Nephron progenitor cell (in vitro differentiated cells): Measurements from ENCODE around the gene PCDH9.

Source experiments
- DNase-seq: peaks from one replicate; pipeline ENCODE4 v3.0.0; 2021
- H3K27ac Mint-ChIP-seq: 2 replicates; pipeline ENCODE4 v1.8.0; 2021; ENCODE audit warnings: mild to moderate bottlenecking, moderate library complexity, mixed read lengths
- H3K27me3 Mint-ChIP-seq: 2 replicates; pipeline ENCODE4 v1.8.0; 2021; ENCODE audit warnings: mild to moderate bottlenecking, low read depth, mixed read lengths; ENCODE audit not compliant: poor library complexity
- H3K36me3 Mint-ChIP-seq: 2 replicates; pipeline ENCODE4 v1.8.0; 2021; ENCODE audit warnings: low read depth, mixed read lengths
- H3K4me1 Mint-ChIP-seq: 2 replicates; pipeline ENCODE4 v1.8.0; 2021; ENCODE audit warnings: mixed read lengths
- H3K4me3 Mint-ChIP-seq: 2 replicates; pipeline ENCODE4 v1.8.0; 2021; ENCODE audit warnings: mild to moderate bottlenecking, moderate library complexity, mixed read lengths
- H3K9me3 Mint-ChIP-seq: 2 replicates; pipeline ENCODE4 v1.8.0; 2021; ENCODE audit warnings: mild to moderate bottlenecking, moderate library complexity, mixed read lengths
- TF ChIP-seq, protein P1 (sequence below): fragments of 200-600 bp; sonication (generic); IDR thresholded peaks from 2 replicates; pipeline ENCODE4 v1.5.0; 2021; ENCODE audit warnings: antibody characterized with exemption

Gene PCDH9

DNA sequence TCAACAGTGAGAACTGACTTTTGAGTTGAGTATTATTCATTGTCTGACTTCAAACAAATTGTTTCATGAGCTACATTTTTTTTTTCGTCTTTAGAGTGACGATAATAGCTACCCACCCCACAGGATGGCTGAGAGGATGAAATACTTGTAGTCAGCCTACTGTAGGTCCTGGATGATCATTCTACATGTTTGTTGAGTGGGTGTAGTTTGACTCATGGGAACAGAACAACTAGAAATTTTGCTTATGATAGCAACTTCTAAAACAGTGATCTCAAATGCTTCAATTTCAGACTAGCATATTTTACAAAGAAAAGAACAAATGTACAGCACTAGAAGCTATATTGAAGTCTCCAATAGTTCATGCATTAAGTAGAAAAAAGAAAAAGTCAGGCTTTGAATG, 651.8 kb downstream of the PCDH9 start:
- DNase-seq, result no peak
- TF ChIP-seq, protein P1, sequence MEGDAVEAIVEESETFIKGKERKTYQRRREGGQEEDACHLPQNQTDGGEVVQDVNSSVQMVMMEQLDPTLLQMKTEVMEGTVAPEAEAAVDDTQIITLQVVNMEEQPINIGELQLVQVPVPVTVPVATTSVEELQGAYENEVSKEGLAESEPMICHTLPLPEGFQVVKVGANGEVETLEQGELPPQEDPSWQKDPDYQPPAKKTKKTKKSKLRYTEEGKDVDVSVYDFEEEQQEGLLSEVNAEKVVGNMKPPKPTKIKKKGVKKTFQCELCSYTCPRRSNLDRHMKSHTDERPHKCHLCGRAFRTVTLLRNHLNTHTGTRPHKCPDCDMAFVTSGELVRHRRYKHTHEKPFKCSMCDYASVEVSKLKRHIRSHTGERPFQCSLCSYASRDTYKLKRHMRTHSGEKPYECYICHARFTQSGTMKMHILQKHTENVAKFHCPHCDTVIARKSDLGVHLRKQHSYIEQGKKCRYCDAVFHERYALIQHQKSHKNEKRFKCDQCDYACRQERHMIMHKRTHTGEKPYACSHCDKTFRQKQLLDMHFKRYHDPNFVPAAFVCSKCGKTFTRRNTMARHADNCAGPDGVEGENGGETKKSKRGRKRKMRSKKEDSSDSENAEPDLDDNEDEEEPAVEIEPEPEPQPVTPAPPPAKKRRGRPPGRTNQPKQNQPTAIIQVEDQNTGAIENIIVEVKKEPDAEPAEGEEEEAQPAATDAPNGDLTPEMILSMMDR, result no peak
- H3K36me3 Mint-ChIP-seq, result no peaks in the 10 kb centered on the region
- H3K9me3 Mint-ChIP-seq, result no peaks in the 10 kb centered on the region
- no peaks in the 10 kb centered on the region for H3K27me3 Mint-ChIP-seq
- H3K4me3 Mint-ChIP-seq, result no peak overlapping the region
- H3K27ac Mint-ChIP-seq, result no peak overlapping the region
- H3K4me1 Mint-ChIP-seq, result no peaks in the 10 kb centered on the region

DNA sequence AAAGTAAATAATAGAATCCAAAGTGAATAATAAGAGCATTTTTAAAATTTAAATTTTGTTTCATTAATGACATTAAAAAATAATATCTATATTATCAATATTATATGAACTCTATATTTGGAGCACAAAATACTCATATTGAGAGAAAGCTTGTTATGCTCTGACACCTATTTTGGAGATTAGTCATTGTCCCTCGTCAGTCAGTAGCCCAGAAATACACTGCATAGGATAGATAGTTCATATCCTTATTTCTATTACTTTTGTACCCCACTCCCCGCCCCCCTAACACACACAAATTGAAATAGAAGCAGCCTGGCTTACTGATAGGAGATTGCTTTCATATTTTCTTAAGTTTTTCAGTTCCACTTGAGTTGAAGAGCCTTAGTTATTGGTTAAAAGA, 652.8 kb downstream of the PCDH9 start:
- Mint-ChIP-seq H3K27me3 (no peaks in the 10 kb centered on the region), H3K36me3 (no peaks in the 10 kb centered on the region), H3K27ac (no peak overlapping the region)

DNA sequence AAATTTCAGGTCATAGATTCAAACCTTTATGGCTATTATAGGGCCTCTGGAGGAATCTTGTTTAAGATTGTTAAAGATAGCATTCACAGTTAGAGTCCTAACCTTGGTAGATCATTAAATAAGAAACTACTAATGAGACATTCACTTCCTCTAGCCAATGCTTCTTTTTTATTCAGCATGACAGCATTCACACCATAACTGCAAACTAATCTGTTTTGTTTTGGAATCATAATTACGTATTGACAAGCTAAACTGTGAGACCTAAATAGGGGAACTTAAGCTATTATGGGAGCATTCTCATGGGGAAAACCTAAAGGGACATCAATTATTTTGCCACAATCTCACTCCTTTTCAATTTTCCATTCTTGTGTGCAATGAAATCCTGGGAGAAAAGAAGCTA, 653.8 kb downstream of the PCDH9 start:
- H3K9me3 Mint-ChIP-seq, result no peaks in the 10 kb centered on the region
- TF ChIP-seq, protein P1, result no peak
- H3K27ac Mint-ChIP-seq, result no peak overlapping the region
- no peaks in the 10 kb centered on the region for H3K36me3 Mint-ChIP-seq
- DNase-seq, result no peak
- no peaks in the 10 kb centered on the region for H3K27me3 Mint-ChIP-seq
- no peaks in the 10 kb centered on the region for H3K4me1 Mint-ChIP-seq
- H3K4me3 Mint-ChIP-seq, result no peak overlapping the region

More for the DNA sequence above, 652.8 kb downstream of the PCDH9 start:
- TF ChIP-seq, protein P1, result no peak
- no peaks in the 10 kb centered on the region for H3K4me1 Mint-ChIP-seq
- no peak overlapping the region for H3K4me3 Mint-ChIP-seq
- no peak for DNase-seq
- no peaks in the 10 kb centered on the region for H3K9me3 Mint-ChIP-seq

DNA sequence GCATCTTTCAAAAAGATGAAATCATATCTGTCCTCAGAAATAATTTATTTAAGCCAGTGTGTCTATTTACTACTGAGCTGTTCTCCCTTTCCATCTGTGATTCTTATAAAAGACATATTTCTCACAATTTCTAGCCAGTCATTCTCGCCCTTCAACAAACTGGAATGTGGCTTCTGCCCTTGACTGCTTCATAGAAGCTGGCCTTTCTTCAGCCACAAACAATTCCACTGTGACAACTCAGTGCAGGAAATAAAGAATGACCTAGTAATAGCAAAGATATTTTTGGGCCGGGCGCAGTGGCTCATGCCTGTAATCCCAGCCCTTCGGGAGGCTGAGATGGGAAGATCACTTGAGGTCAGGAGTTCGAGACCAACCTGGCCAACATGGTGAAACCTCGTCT, 655.5 kb downstream of the PCDH9 start:
- no peak overlapping the region for H3K4me3 Mint-ChIP-seq
- TF ChIP-seq, protein P1, result no peak
- H3K4me1 Mint-ChIP-seq, result no peaks in the 10 kb centered on the region
- H3K9me3 Mint-ChIP-seq, result no peaks in the 10 kb centered on the region
- no peak overlapping the region for H3K27ac Mint-ChIP-seq
- DNase-seq, result no peak
- H3K27me3 Mint-ChIP-seq, result no peaks in the 10 kb centered on the region
- H3K36me3 Mint-ChIP-seq, result no peaks in the 10 kb centered on the region

DNA sequence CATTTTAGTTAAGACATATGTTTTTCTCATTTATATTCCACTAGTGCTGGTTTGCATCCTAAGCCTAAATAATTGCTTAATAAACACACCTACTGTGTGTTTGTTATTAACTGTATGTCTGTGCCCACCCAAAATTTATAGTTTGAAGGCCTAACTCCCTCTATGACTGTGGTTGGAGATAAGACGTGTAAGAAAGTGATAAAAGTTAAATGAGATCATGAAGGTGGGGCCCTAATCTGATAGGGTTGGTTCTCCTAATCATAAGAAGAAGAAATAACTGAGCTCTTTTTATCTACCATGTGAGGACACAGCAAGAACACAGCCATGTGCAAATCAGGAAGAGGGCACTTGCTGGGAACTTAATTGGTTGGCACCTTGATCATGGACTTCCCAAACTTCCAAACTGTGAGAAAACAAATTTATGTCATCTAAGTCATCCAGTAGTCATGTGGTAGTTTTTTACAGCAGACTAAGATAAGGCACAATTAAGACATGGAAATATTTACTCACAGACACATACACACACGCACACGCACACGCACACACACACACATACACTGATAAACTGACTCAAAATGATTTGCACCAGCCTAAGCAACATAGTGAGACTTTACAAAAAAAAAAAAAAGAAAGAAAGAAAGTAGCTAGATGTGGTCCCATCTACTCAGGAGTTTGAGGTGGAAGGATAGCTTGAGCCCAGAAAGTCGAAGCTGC, 662.1 kb downstream of the PCDH9 start:
- no peak overlapping the region for H3K4me3 Mint-ChIP-seq
- no peak overlapping the region for H3K27ac Mint-ChIP-seq
- no peaks in the 10 kb centered on the region for H3K36me3 Mint-ChIP-seq
- TF ChIP-seq, protein P1, result no peak
- H3K27me3 Mint-ChIP-seq, result no peaks in the 10 kb centered on the region
- peaks cover 11% of the 10 kb centered on the region for H3K4me1 Mint-ChIP-seq
- H3K9me3 Mint-ChIP-seq, result peaks cover 4% of the 10 kb centered on the region
- no peak for DNase-seq

DNA sequence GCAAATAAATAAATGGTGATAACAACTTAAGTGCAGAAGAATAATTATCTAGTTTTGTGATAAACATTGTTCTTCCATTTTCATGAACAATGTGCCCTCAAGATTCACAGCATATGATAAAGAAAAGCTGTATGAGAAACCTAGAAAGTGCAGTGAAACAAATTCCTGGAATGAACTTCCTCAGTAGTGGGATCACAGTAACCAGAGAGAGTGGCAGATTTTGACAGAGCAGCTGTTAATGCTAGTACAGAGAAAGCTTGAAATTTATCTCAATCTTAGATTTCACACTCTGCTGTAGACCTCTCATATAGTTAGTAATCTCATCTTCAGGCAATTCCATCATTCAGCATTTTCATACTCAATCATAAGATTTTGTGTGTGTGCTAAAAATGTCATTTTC, 664.9 kb downstream of the PCDH9 start:
- Mint-ChIP-seq H3K27ac (no peak overlapping the region), H3K36me3 (no peaks in the 10 kb centered on the region), H3K27me3 (no peaks in the 10 kb centered on the region), H3K4me3 (no peak overlapping the region), H3K4me1 (peaks cover 11% of the 10 kb centered on the region), H3K9me3 (peaks cover 20% of the 10 kb centered on the region)
- TF ChIP-seq, protein P1, result no peak
- no peak for DNase-seq
